GM12891 (cell line): ENCODE results near the gene HMCN1.

Experiments
- PAX5 ChIP-seq: IDR thresholded peaks from 2 replicates; pipeline ENCODE4 v1.6.1; 2011; ENCODE audit warnings: low read length, moderate library complexity, mild to moderate bottlenecking; ENCODE audit not compliant: insufficient read depth, severe bottlenecking
- POLR2A ChIP-seq: IDR thresholded peaks from 2 replicates; pipeline ENCODE4 v1.6.1; 2011; ENCODE audit warnings: low read depth, low read length, control low read depth
- POLR2AphosphoS5 ChIP-seq: IDR thresholded peaks from 2 replicates; pipeline ENCODE4 v1.6.1; 2011; ENCODE audit warnings: low read depth, low read length, control low read depth
- TAF1 ChIP-seq: IDR thresholded peaks from 2 replicates; pipeline ENCODE4 v1.6.1; 2011; ENCODE audit warnings: low read depth, low read length, control low read depth

DNA sequence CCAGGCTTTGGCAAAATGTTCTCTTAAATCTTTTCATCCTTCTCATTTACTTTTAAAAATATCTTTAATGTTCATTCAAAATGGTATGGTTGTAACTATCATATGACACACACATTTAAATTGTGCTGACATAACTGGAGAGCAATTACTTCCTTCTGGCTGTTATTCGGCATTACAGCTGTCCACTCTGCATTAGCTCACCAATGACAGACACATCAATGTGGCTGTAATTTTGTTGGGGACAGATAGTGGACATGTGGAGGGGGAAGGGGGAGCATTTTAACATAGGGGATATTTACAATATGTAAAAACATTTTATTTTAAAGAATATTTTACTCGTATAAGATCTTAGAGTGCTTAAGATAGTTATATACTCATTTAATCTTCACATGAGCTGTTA, 319.8 kb downstream of the HMCN1 start:
- TF ChIP-seq POLR2AphosphoS5, result no peak
- TF ChIP-seq TAF1, result no peak
- no peak for TF ChIP-seq POLR2A
- no peak for TF ChIP-seq PAX5
